Endothelial cell (in vitro differentiated cells): ENCODE measurements around the gene IL4. TPM values are rescaled to one million over a fixed set of nuclear protein-coding genes. Genes with fewer than 3 reads are reported as not detected.

ENCODE experiments used
- DNase-seq: peaks from one replicate; pipeline ENCODE4 v3.0.0; 2021; ENCODE audit warnings: low spot score
- H3K27ac Mint-ChIP-seq: one replicate; pipeline ENCODE4 v1.8.0; 2021; ENCODE audit warnings: mixed read lengths, inconsistent platforms; ENCODE audit not compliant: unreplicated experiment
- H3K27me3 Mint-ChIP-seq: one replicate; pipeline ENCODE4 v1.8.0; 2021; ENCODE audit warnings: mild to moderate bottlenecking, moderate library complexity, mixed read lengths, inconsistent platforms; ENCODE audit not compliant: unreplicated experiment
- H3K36me3 Mint-ChIP-seq: one replicate; pipeline ENCODE4 v1.8.0; 2021; ENCODE audit warnings: mild to moderate bottlenecking, low read depth, mixed read lengths, inconsistent platforms; ENCODE audit not compliant: unreplicated experiment
- H3K4me1 Mint-ChIP-seq: one replicate; pipeline ENCODE4 v1.8.0; 2021; ENCODE audit warnings: mild to moderate bottlenecking, mixed read lengths, inconsistent platforms; ENCODE audit not compliant: unreplicated experiment
- H3K4me3 Mint-ChIP-seq: one replicate; pipeline ENCODE4 v1.8.0; 2021; ENCODE audit warnings: mild to moderate bottlenecking, mixed read lengths, inconsistent platforms; ENCODE audit not compliant: unreplicated experiment
- H3K9me3 Mint-ChIP-seq: one replicate; pipeline ENCODE4 v1.8.0; 2021; ENCODE audit warnings: mixed read lengths, inconsistent platforms; ENCODE audit not compliant: unreplicated experiment
- total RNA-seq: library from RNA; stranded (reverse); fragmentation: NEBNext Ultra II Directional; extraction: Animal tissue kit (Norgen Biotek cat#: 25700); gene quantifications from one replicate; pipeline ENCODE4 v1.2.1, GENCODE V29; 2021; ENCODE audit not compliant: unreplicated experiment
- TF ChIP-seq, protein P1 (sequence below): fragments of 200-600 bp; sonication (generic); IDR thresholded peaks from one replicate; pipeline ENCODE4 v1.5.0; 2021; ENCODE audit warnings: antibody characterized with exemption; ENCODE audit not compliant: unreplicated experiment

IL4 gene
- total RNA-seq, 1 donor from 2014 or later, result not detected

DNA sequence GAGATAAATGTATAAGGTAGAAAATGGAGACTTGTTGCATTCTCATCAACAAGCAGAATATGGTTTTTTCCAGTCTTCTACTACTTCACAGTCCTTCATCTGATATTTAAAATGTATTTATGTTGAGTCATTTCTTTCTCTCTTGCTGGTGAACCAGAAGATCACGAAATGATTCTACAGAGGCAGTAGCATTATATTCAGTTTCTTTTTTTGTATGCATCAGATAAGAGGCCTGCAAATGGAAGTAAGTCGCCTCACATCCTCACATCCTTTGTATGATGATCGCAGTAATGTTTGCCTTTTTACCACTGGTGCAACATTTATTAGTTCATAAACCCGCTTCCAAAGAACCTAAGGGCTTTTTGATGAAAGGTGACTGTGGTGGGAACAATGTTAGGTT lies 37.9 kb upstream of the IL4 start:
- Mint-ChIP-seq H3K4me1 (peaks cover 16% of the 10 kb centered on the region), H3K4me3 (no peak overlapping the region), H3K36me3 (peaks cover 4% of the 10 kb centered on the region), H3K27me3 (peaks cover 4% of the 10 kb centered on the region), H3K9me3 (no peaks in the 10 kb centered on the region), H3K27ac (no peak overlapping the region)
- TF ChIP-seq, protein P1, sequence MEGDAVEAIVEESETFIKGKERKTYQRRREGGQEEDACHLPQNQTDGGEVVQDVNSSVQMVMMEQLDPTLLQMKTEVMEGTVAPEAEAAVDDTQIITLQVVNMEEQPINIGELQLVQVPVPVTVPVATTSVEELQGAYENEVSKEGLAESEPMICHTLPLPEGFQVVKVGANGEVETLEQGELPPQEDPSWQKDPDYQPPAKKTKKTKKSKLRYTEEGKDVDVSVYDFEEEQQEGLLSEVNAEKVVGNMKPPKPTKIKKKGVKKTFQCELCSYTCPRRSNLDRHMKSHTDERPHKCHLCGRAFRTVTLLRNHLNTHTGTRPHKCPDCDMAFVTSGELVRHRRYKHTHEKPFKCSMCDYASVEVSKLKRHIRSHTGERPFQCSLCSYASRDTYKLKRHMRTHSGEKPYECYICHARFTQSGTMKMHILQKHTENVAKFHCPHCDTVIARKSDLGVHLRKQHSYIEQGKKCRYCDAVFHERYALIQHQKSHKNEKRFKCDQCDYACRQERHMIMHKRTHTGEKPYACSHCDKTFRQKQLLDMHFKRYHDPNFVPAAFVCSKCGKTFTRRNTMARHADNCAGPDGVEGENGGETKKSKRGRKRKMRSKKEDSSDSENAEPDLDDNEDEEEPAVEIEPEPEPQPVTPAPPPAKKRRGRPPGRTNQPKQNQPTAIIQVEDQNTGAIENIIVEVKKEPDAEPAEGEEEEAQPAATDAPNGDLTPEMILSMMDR, result no peak
- DNase-seq, result no peak

DNA sequence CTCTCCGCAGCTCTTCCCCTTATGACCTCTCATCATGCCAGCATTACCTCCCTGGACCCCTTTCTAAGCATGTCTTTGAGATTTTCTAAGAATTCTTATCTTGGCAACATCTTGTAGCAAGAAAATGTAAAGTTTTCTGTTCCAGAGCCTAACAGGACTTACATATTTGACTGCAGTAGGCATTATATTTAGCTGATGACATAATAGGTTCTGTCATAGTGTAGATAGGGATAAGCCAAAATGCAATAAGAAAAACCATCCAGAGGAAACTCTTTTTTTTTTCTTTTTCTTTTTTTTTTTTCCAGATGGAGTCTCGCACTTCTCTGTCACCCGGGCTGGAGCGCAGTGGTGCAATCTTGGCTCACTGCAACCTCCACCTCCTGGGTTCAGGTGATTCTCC lies 36.5 kb upstream of the IL4 start:
- no peaks in the 10 kb centered on the region for H3K27me3 Mint-ChIP-seq
- no peak for DNase-seq
- H3K36me3 Mint-ChIP-seq, result peaks cover 4% of the 10 kb centered on the region
- TF ChIP-seq, protein P1, result no peak
- no peak overlapping the region for H3K4me3 Mint-ChIP-seq
- H3K27ac Mint-ChIP-seq, result no peak overlapping the region
- H3K4me1 Mint-ChIP-seq, result peaks cover 16% of the 10 kb centered on the region
- no peaks in the 10 kb centered on the region for H3K9me3 Mint-ChIP-seq

DNA sequence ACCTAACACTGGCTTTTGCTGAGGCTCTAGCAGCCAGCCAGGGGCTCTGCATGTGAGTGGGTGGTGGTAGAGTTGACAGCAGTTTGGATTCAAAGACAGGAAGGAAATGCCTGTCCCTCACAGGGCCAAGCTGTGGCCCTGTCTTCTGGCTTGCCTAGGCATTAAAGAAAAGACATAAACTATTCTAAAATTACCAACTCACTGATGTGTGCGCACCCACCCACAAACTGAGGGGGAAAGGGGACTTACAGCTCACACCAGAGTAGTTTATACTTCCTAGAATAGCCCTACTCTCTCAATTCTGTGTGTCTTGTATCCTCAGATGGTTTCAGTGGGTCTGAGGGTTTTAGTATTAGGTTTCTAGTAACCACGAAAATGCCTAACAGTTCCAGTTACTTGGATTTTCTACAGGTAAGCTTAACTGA lies 34.1 kb upstream of the IL4 start:
- Mint-ChIP-seq H3K9me3 (no peaks in the 10 kb centered on the region), H3K36me3 (peaks cover 10% of the 10 kb centered on the region), H3K27ac (peak overlapping the region; percentile 72), H3K4me1 (peaks cover 16% of the 10 kb centered on the region), H3K4me3 (no peak overlapping the region), H3K27me3 (no peaks in the 10 kb centered on the region)
- no peak for DNase-seq
- TF ChIP-seq, protein P1, result no peak

DNA sequence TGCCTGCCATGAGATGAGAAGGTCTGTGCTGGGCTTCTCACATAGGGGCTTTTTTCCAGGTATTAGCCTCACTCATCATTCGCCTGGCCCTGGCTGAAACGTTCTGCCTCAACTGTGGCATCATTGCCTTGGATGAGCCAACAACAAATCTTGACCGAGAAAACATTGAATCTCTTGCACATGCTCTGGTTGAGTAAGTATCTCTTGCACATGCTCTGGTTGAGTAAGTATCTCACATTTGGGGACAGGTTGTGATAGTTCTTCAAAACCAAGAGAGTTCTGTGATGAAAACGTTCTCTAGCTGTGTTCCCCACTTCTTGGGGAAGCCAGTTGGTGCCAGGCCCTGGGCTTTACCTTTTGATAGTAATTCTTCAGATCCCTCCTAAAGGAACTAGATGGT lies 33.2 kb upstream of the IL4 start:
- no peak overlapping the region for H3K27ac Mint-ChIP-seq
- peaks cover 20% of the 10 kb centered on the region for H3K4me1 Mint-ChIP-seq
- TF ChIP-seq, protein P1, result no peak
- peaks cover 10% of the 10 kb centered on the region for H3K36me3 Mint-ChIP-seq
- no peaks in the 10 kb centered on the region for H3K9me3 Mint-ChIP-seq
- H3K27me3 Mint-ChIP-seq, result peaks cover 1% of the 10 kb centered on the region
- H3K4me3 Mint-ChIP-seq, result no peak overlapping the region
- DNase-seq, result no peak

DNA sequence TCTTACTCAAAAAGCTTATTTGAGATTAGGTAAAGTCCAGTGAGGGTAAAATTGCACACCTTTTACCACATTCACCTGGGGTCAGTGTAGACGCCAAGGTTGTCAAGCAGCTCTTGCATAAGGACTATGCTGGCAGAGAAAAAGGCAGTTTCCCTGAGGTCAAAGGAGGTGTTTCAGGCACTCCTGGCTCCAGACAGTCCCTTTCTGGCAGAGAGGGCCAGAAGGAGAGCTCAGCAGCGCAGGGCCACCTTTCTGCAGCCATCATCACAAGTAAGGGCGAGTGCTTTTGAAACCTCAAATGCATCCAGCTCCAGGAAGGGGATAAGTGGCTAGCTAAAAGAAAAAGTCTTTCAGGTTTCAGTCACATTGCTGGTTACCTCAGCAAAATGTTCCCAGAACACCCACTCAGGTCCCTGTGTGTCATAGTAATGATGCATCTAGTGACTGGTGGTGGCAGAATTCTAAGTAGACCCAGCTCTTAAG lies 32.5 kb upstream of the IL4 start:
- no peak overlapping the region for H3K4me3 Mint-ChIP-seq
- DNase-seq, result no peak
- H3K4me1 Mint-ChIP-seq, result peaks cover 20% of the 10 kb centered on the region
- H3K27ac Mint-ChIP-seq, result no peak overlapping the region
- peaks cover 1% of the 10 kb centered on the region for H3K27me3 Mint-ChIP-seq
- TF ChIP-seq, protein P1, result no peak
- H3K9me3 Mint-ChIP-seq, result no peaks in the 10 kb centered on the region
- H3K36me3 Mint-ChIP-seq, result peaks cover 10% of the 10 kb centered on the region
